Measurements from ENCODE around the gene PRKCH. TPM values are rescaled to one million over a fixed set of nuclear protein-coding genes. Genes with fewer than 3 reads are reported as not detected.
"Not testable (repeated sequence)": the region's sequence is repeated elsewhere in the genome, so short reads cannot be mapped to it uniquely, and the experiment has no call there.

Gene PRKCH
- total RNA-seq, 1 experiment from 2014 or later = 58.6 TPM

GRCh38 chr14:61396694-61397093, 75.3 kb downstream of the PRKCH start:
- in situ Hi-C loops (cut with HindIII; ENCODE audit: low pct_unique_long_range_greater_than_20kb, low sequenced_read_pairs) = no loop called here
- DNase-seq (ENCODE audit: low read depth, low spot score) = no peak

GRCh38 chr14:61397615-61398014, 76.2 kb downstream of the PRKCH start:
- in situ Hi-C loops (cut with HindIII; ENCODE audit: low pct_unique_long_range_greater_than_20kb, low sequenced_read_pairs) = no loop called here
- no peak for DNase-seq (ENCODE audit: low read depth, low spot score)

- in situ Hi-C loops (cut with HindIII; ENCODE audit: low pct_unique_long_range_greater_than_20kb, low sequenced_read_pairs) = no loop called here
- no peak for DNase-seq (ENCODE audit: low read depth, low spot score)
These were observed 76.8 kb downstream of the PRKCH start for GRCh38 chr14:61398221-61398620.

GRCh38 chr14:61399365-61399764, 78.0 kb downstream of the PRKCH start:
- in situ Hi-C loops (cut with HindIII; ENCODE audit: low pct_unique_long_range_greater_than_20kb, low sequenced_read_pairs) = no loop called here
- no peak for DNase-seq (ENCODE audit: low read depth, low spot score)

GRCh38 chr14:61401461-61401860, 80.1 kb downstream of the PRKCH start:
- in situ Hi-C loops (cut with HindIII; ENCODE audit: low pct_unique_long_range_greater_than_20kb, low sequenced_read_pairs) = no loop called here
- DNase-seq (ENCODE audit: low read depth, low spot score) = peak; percentile 94

GRCh38 chr14:61403411-61403810, 82.0 kb downstream of the PRKCH start:
- no peak for DNase-seq (ENCODE audit: low read depth, low spot score)
- in situ Hi-C loops (cut with HindIII; ENCODE audit: low pct_unique_long_range_greater_than_20kb, low sequenced_read_pairs) = no loop called here

GRCh38 chr14:61404637-61405036, 83.3 kb downstream of the PRKCH start:
- DNase-seq (ENCODE audit: low read depth, low spot score) = no peak
- in situ Hi-C loops (cut with HindIII; ENCODE audit: low pct_unique_long_range_greater_than_20kb, low sequenced_read_pairs) = no loop called here

- in situ Hi-C loops (cut with HindIII; ENCODE audit: low pct_unique_long_range_greater_than_20kb, low sequenced_read_pairs) = no loop called here
- DNase-seq (ENCODE audit: low read depth, low spot score) = no peak
These were observed 84.8 kb downstream of the PRKCH start for GRCh38 chr14:61406198-61406597.

GRCh38 chr14:61406675-61407074, 85.3 kb downstream of the PRKCH start:
- no peak for DNase-seq (ENCODE audit: low read depth, low spot score)
- in situ Hi-C loops (cut with HindIII; ENCODE audit: low pct_unique_long_range_greater_than_20kb, low sequenced_read_pairs) = no loop called here

GRCh38 chr14:61408498-61408897, 87.1 kb downstream of the PRKCH start:
- in situ Hi-C loops (cut with HindIII; ENCODE audit: low pct_unique_long_range_greater_than_20kb, low sequenced_read_pairs) = no loop called here

GRCh38 chr14:61409782-61410181, 88.4 kb downstream of the PRKCH start:
- DNase-seq (ENCODE audit: low read depth, low spot score) = no peak
- in situ Hi-C loops (cut with HindIII; ENCODE audit: low pct_unique_long_range_greater_than_20kb, low sequenced_read_pairs) = no loop called here

More at GRCh38 chr14:61408498-61408897, 87.1 kb downstream of the PRKCH start:
- DNase-seq (ENCODE audit: low read depth, low spot score) = no peak

- DNase-seq (ENCODE audit: low read depth, low spot score); in situ Hi-C loops (cut with HindIII; ENCODE audit: low pct_unique_long_range_greater_than_20kb, low sequenced_read_pairs): not testable (repeated sequence)
These were observed 94.6 kb downstream of the PRKCH start for GRCh38 chr14:61415934-61416333.

GRCh38 chr14:61416591-61416990, 95.2 kb downstream of the PRKCH start:
- in situ Hi-C loops (cut with HindIII; ENCODE audit: low pct_unique_long_range_greater_than_20kb, low sequenced_read_pairs) = no loop called here
- DNase-seq (ENCODE audit: low read depth, low spot score) = no peak

- in situ Hi-C loops (cut with HindIII; ENCODE audit: low pct_unique_long_range_greater_than_20kb, low sequenced_read_pairs) = no loop called here
- no peak for DNase-seq (ENCODE audit: low read depth, low spot score)
These were observed 95.8 kb downstream of the PRKCH start for GRCh38 chr14:61417141-61417540.

- DNase-seq (ENCODE audit: low read depth, low spot score) = no peak
- in situ Hi-C loops (cut with HindIII; ENCODE audit: low pct_unique_long_range_greater_than_20kb, low sequenced_read_pairs) = no loop called here
These were observed 96.6 kb downstream of the PRKCH start for GRCh38 chr14:61417883-61418455.

GRCh38 chr14:61418746-61419145, 97.4 kb downstream of the PRKCH start:
- DNase-seq (ENCODE audit: low read depth, low spot score) = peak; percentile 76
- in situ Hi-C loops (cut with HindIII; ENCODE audit: low pct_unique_long_range_greater_than_20kb, low sequenced_read_pairs) = no loop called here

- in situ Hi-C loops (cut with HindIII; ENCODE audit: low pct_unique_long_range_greater_than_20kb, low sequenced_read_pairs) = no loop called here
- DNase-seq (ENCODE audit: low read depth, low spot score) = no peak
These were observed 97.8 kb downstream of the PRKCH start for GRCh38 chr14:61419201-61419600.

GRCh38 chr14:61420326-61420725, 98.9 kb downstream of the PRKCH start:
- in situ Hi-C loops (cut with HindIII; ENCODE audit: low pct_unique_long_range_greater_than_20kb, low sequenced_read_pairs) = no loop called here
- DNase-seq (ENCODE audit: low read depth, low spot score) = peak; percentile 86

GRCh38 chr14:61421212-61421923, 100.0 kb downstream of the PRKCH start:
- peak; percentile 30 for DNase-seq (ENCODE audit: low read depth, low spot score)
- in situ Hi-C loops (cut with HindIII; ENCODE audit: low pct_unique_long_range_greater_than_20kb, low sequenced_read_pairs) = no loop called here
